GM21515 (cell line): ENCODE results near the gene SBNO1.
"Not testable (repeated sequence)": the region's sequence is repeated elsewhere in the genome, so short reads cannot be mapped to it uniquely, and the experiment has no call there.

Experiments
- ATAC-seq: cut with Tn5 transposase; IDR thresholded peaks from one replicate; pipeline ENCODE4 v1.9.1; 2021; ENCODE audit not compliant: unreplicated experiment

SBNO1 gene

GRCh38 chr12:123364532-123365024 is at the start of gene SBNO1:
Gene SBNO1, minus strand, starts transcription at chr12:123364847. Its CDS starts 14,406 bp downstream, at chr12:123350441.
- peak; percentile 35 for ATAC-seq

GRCh38 chr12:123410041-123410412 is 45.4 kb upstream of the SBNO1 start:
- no peak for ATAC-seq

GRCh38 chr12:123409284-123410040 is 44.8 kb upstream of the SBNO1 start:
- not testable (repeated sequence) for ATAC-seq

- not testable (repeated sequence) for ATAC-seq
These were observed 44.0 kb upstream of the SBNO1 start for GRCh38 chr12:123408619-123409018.

- not testable (repeated sequence) for ATAC-seq
These were observed 43.3 kb upstream of the SBNO1 start for GRCh38 chr12:123407934-123408333.

- not testable (repeated sequence) for ATAC-seq
These were observed 42.6 kb upstream of the SBNO1 start for GRCh38 chr12:123407269-123407668.

- ATAC-seq, result no peak
These were observed 39.9 kb upstream of the SBNO1 start for GRCh38 chr12:123404581-123404980.

GRCh38 chr12:123401753-123402683 is 37.4 kb upstream of the SBNO1 start:
- ATAC-seq, result no peak

- ATAC-seq, result no peak
These were observed 34.6 kb upstream of the SBNO1 start for GRCh38 chr12:123399255-123399617.

- ATAC-seq, result no peak
These were observed 34.1 kb upstream of the SBNO1 start for GRCh38 chr12:123398550-123399254.

- no peak for ATAC-seq
These were observed 33.5 kb upstream of the SBNO1 start for GRCh38 chr12:123398177-123398549.

GRCh38 chr12:123397400-123397799 is 32.8 kb upstream of the SBNO1 start:
- no peak for ATAC-seq

GRCh38 chr12:123396954-123397353 is 32.3 kb upstream of the SBNO1 start:
- ATAC-seq, result no peak

GRCh38 chr12:123396543-123396942 is 31.9 kb upstream of the SBNO1 start:
- no peak for ATAC-seq

GRCh38 chr12:123395236-123395635 is 30.6 kb upstream of the SBNO1 start:
- ATAC-seq, result no peak

GRCh38 chr12:123393747-123394146 is 29.1 kb upstream of the SBNO1 start:
- no peak for ATAC-seq

- ATAC-seq, result no peak
These were observed 27.1 kb upstream of the SBNO1 start for GRCh38 chr12:123391546-123392343.

- no peak for ATAC-seq
These were observed 26.1 kb upstream of the SBNO1 start for GRCh38 chr12:123390498-123391426.
